ENCODE results near the gene SKAP1.
"Not testable (repeated sequence)": the region's sequence is repeated elsewhere in the genome, so short reads cannot be mapped to it uniquely, and the experiment has no call there.

Gene SKAP1

DNA sequence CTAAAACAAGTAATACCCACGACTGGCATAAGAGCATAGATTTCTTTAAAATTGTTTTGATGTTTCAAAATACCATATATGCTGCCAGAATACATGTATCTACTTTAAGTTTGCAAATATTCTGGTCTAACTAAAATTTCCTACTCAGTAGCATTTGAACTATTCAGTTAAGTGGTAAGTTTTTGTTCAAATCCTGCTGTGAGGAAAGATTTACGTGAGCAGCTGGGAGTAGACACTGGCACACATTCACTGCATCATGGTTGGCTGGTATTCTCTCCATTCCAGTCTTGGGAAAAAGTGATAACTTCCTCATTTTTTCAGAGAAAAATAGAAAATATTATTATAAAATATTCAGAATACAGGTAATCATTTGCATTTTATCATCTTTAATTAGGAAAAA, 133.6 kb downstream of the SKAP1 start:
- TF ChIP-seq CTCF (IDR thresholded peaks at IDR 0.05; ENCODE audit: control insufficient read depth, insufficient read depth, low read depth, low read length, missing control alignments), result no peak
- no peak overlapping the region for H3K4me3 ChIP-seq (ENCODE audit: control insufficient read depth, low read depth, low read length)
- DNase-seq (ENCODE audit: low read depth), result no peak

DNA sequence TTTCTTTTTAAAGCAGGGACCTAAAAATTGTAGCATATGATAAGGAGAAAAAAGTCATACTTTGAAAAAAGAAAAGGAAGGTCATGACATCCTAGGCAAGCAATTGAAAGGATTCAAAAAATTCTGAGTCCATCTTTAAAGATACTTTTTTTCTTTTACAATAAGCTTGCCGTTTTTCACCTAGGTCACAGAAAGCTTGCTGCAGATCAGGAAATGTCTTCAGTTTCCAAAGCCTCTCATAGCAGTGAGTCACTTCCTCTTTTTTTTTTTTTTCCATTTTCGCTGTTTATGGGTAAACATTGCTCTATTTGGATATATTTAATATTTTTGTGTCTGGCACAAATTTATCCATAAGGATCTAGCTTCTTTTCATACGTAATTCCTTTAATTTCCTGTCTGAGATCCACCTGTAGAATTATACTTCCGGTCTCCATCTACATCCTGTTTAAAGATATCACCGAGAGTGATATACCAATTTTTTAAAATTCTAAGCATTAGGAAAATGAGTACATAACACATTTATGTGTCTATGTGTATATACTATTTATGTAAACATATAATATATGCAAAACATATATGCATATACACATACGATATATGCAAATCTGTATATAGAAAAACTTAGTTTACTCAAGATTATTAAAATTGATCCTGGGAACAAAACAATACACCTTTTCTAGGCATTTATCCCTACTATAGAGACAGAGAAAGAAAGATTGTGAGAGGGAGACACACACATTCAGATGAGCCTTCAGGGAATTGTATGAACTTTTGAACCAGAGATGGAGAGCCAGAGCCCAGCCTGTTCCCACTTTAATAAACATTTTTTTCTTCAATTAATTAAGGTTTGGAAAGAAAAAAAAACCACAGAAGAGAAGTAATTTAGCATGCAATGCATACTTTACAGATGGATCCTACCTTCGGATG, 134.4 kb downstream of the SKAP1 start:
- no peak for DNase-seq (ENCODE audit: low read depth)
- H3K4me3 ChIP-seq (ENCODE audit: control insufficient read depth, low read depth, low read length), result no peak overlapping the region
- no peak for TF ChIP-seq CTCF (IDR thresholded peaks at IDR 0.05; ENCODE audit: control insufficient read depth, insufficient read depth, low read depth, low read length, missing control alignments)

DNA sequence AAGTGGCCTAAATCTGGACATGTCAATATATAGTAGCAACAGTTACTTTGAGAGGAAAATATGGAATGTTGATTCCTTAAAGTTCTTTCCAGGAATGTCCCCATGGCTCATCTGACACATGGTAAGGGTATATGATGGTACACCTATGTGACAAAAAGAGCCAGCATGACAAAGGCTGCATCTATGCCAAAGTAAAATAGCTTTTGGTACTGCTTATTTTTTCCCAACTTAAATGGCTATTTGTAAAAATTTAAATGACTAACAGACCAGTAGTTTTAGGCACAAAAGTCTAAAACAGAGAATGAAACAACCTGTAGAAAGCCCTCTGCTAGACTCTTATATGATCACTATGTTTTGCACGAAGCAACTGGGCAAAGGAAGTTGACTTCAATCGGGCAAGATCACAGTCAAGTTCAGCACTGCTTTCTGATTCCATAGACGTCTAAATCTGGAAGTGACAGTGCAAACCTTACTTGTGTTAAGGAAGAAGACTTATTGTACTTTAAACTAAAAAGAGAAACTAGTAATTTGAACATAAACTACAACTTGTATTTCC, 135.1 kb downstream of the SKAP1 start:
- no peak for DNase-seq (ENCODE audit: low read depth)
- TF ChIP-seq CTCF (IDR thresholded peaks at IDR 0.05; ENCODE audit: control insufficient read depth, insufficient read depth, low read depth, low read length, missing control alignments), result no peak
- no peak overlapping the region for H3K4me3 ChIP-seq (ENCODE audit: control insufficient read depth, low read depth, low read length)

- no peak for DNase-seq (ENCODE audit: low read depth)
- H3K4me3 ChIP-seq (ENCODE audit: control insufficient read depth, low read depth, low read length), result no peak overlapping the region
- TF ChIP-seq CTCF (IDR thresholded peaks at IDR 0.05; ENCODE audit: control insufficient read depth, insufficient read depth, low read depth, low read length, missing control alignments), result no peak
Observed at GRCh38 chr17:48294020-48294805, 135.8 kb downstream of the SKAP1 start.

- no peak for TF ChIP-seq CTCF (IDR thresholded peaks at IDR 0.05; ENCODE audit: control insufficient read depth, insufficient read depth, low read depth, low read length, missing control alignments)
- no peak overlapping the region for H3K4me3 ChIP-seq (ENCODE audit: control insufficient read depth, low read depth, low read length)
- DNase-seq (ENCODE audit: low read depth), result no peak
Observed at GRCh38 chr17:48293319-48294019, 136.5 kb downstream of the SKAP1 start.

DNA sequence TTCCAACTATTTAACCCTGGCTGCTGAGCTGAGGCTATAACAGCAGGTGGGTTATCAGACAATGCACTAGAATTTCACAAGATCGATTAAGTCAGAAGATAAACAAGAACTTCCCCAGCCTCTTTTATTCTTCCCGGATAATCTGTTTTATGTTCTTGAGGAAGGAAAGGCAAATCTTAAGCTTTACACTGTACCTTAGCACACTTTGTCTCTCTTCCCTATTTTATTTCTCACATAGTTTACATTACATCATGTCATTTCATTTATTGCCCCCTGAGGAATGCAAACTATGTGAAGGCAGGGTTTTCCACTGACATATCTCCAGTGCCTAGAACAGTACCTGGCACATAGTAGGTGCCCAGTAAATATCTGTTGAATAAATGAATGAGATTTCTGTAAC, 139.6 kb downstream of the SKAP1 start:
- no peak for TF ChIP-seq CTCF (IDR thresholded peaks at IDR 0.05; ENCODE audit: control insufficient read depth, insufficient read depth, low read depth, low read length, missing control alignments)
- DNase-seq (ENCODE audit: low read depth), result no peak
- H3K4me3 ChIP-seq (ENCODE audit: control insufficient read depth, low read depth, low read length), result no peak overlapping the region

DNA sequence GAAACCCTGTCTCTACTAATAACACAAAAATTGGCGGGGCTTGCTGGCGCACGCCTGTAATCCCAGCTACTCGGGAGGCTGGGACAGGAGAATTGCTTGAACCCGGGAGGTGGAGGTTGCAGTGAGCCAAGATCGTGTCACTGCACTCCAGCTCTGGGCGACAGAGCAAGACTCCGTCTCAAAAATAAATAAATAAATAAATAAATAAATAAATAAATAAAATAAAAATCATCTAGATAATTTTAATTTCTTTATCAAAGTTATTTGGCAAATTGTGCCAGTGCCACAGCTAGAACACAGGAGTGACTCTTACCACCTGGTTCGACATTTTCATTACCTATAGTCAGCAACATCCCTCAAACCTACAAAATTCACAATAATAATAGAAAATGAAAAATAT, 143.1 kb downstream of the SKAP1 start:
- not testable (repeated sequence) for H3K4me3 ChIP-seq (ENCODE audit: control insufficient read depth, low read depth, low read length); DNase-seq (ENCODE audit: low read depth)

Data from AG09309 (cell line).